Hepatocyte (in vitro differentiated cells): ENCODE results near the gene STK40. TPM values are rescaled to one million over a fixed set of nuclear protein-coding genes. Genes with fewer than 3 reads are reported as not detected.

ENCODE experiments used
- DNase-seq: peaks from one replicate; pipeline ENCODE4 v3.0.0-alpha.2; 2016; ENCODE audit warnings: low spot score
- H2AFZ ChIP-seq: fragments of 200-600 bp; sonication (generic); 2 replicates; pipeline ENCODE4 v1.6.0; 2016; ENCODE audit warnings: antibody characterized with exemption, mild to moderate bottlenecking
- H3K27ac ChIP-seq: fragments of 200-600 bp; sonication (generic); 2 replicates; pipeline ENCODE4 v1.5.1; 2016; ENCODE audit warnings: mild to moderate bottlenecking
- H3K27me3 ChIP-seq: fragments of 200-600 bp; sonication (generic); 2 replicates; pipeline ENCODE4 v1.6.1; 2016
- H3K36me3 ChIP-seq: fragments of 200-600 bp; sonication (generic); replicated peaks from 2 replicates; pipeline ENCODE4 v1.5.1; 2016; ENCODE audit warnings: low read depth; ENCODE audit not compliant: insufficient read depth
- H3K4me1 ChIP-seq: fragments of 200-600 bp; sonication (generic); 2 replicates; pipeline ENCODE4 v1.5.1; 2016; ENCODE audit warnings: mild to moderate bottlenecking, moderate library complexity; ENCODE audit not compliant: insufficient read depth
- H3K4me2 ChIP-seq: fragments of 200-600 bp; sonication (generic); 2 replicates; pipeline ENCODE4 v1.6.0; 2016
- H3K4me3 ChIP-seq: fragments of 200-600 bp; sonication (generic); 2 replicates; pipeline ENCODE4 v1.5.1; 2016; ENCODE audit warnings: mild to moderate bottlenecking
- H3K79me2 ChIP-seq: fragments of 200-600 bp; sonication (generic); 2 replicates; pipeline ENCODE4 v1.6.0; 2017; ENCODE audit warnings: mild to moderate bottlenecking
- H3K9me2 ChIP-seq: fragments of 200-600 bp; sonication (generic); replicated peaks from 2 replicates; pipeline ENCODE4 v1.6.0; 2017; ENCODE audit warnings: mild to moderate bottlenecking; ENCODE audit not compliant: insufficient read depth
- H3K9me3 ChIP-seq: fragments of 200-600 bp; sonication (generic); 2 replicates; pipeline ENCODE4 v1.5.1; 2016; ENCODE audit warnings: low read depth, mild to moderate bottlenecking
- H4K20me1 ChIP-seq: fragments of 200-600 bp; sonication (generic); 2 replicates; pipeline ENCODE4 v1.6.0; 2016; ENCODE audit warnings: mild to moderate bottlenecking; ENCODE audit not compliant: insufficient read depth, poor library complexity, severe bottlenecking
- CTCF ChIP-seq: fragments of 200-600 bp; sonication (generic); IDR thresholded peaks from 2 replicates; pipeline ENCODE4 v1.5.1; 2016; ENCODE audit warnings: antibody characterized with exemption, mild to moderate bottlenecking; ENCODE audit not compliant: poor library complexity
- EZH2 ChIP-seq: fragments of 200-600 bp; sonication (generic); IDR thresholded peaks from 2 replicates; pipeline ENCODE4 v1.6.1; 2016; ENCODE audit warnings: antibody characterized with exemption, mild to moderate bottlenecking, borderline replicate concordance
- EZH2phosphoT487 ChIP-seq: fragments of 200-600 bp; sonication (generic); IDR thresholded peaks from one replicate; pipeline ENCODE4 v1.6.1; 2018; ENCODE audit warnings: antibody characterized with exemption, mild to moderate bottlenecking, low read depth, moderate library complexity; ENCODE audit not compliant: unreplicated experiment, severe bottlenecking
- WGBS: methylation state at CpG from one replicate; pipeline ENCODE4 v1.1.6; 2016; ENCODE audit warnings: low lambda C conversion rate; ENCODE audit errors: missing lambda C conversion rate; 5-methylcytosine and 5-hydroxymethylcytosine counted together
- polyA plus RNA-seq: library from polyadenylated mRNA; unstranded; fragments of >200 nt; fragmentation: Nextera tagmentation; extraction: Ambion mirVana; gene quantifications from 2 replicates; pipeline ENCODE4 v1.2.1, GENCODE V29; 2016
- total RNA-seq: library from RNA; depleted of rRNA; stranded (reverse); fragments of >200 nt; gene quantifications from 2 replicates; pipeline ENCODE4 v1.2.3, GENCODE V29; 2014

STK40 gene
- total and polyA plus RNA-seq, 2 experiments from 2014 or later, result 30.7 to 56.3 TPM

GRCh38 chr1:36414384-36414783 is 28.7 kb upstream of the STK40 start:
- H3K9me2 ChIP-seq, result no peaks in the 10 kb centered on the region
- no peak overlapping the region for H3K4me3 ChIP-seq

GRCh38 chr1:36411674-36412648 is 26.2 kb upstream of the STK40 start:
- TF ChIP-seq EZH2phosphoT487 (no peak), EZH2 (no peak), CTCF (no peak)
- H3K4me3 ChIP-seq, result no peak overlapping the region
- no peaks in the 10 kb centered on the region for H3K9me2 ChIP-seq
- H3K27me3 ChIP-seq, result no peaks in the 10 kb centered on the region
- H3K4me2 ChIP-seq, result no peak overlapping the region
- H3K9me3 ChIP-seq, result no peaks in the 10 kb centered on the region
- H3K36me3 ChIP-seq, result no peaks in the 10 kb centered on the region
- no peaks in the 10 kb centered on the region for H4K20me1 ChIP-seq
- no peaks in the 10 kb centered on the region for H3K4me1 ChIP-seq
- WGBS, result 76% methylated on average over 11 of the region's 11 CpGs
- DNase-seq, result no peak
- H3K27ac ChIP-seq, result no peak overlapping the region
- H3K79me2 ChIP-seq, result no peaks in the 10 kb centered on the region
- no peak overlapping the region for H2AFZ ChIP-seq

More at GRCh38 chr1:36414384-36414783, 28.7 kb upstream of the STK40 start:
- 87% methylated on average over 4 of the region's 4 CpGs for WGBS
- Histone ChIP-seq H3K79me2 (no peaks in the 10 kb centered on the region), H3K4me2 (no peak overlapping the region), H3K9me3 (no peaks in the 10 kb centered on the region), H3K27me3 (no peaks in the 10 kb centered on the region), H3K36me3 (no peaks in the 10 kb centered on the region), H3K4me1 (no peaks in the 10 kb centered on the region), H2AFZ (no peak overlapping the region), H3K27ac (no peak overlapping the region), H4K20me1 (no peaks in the 10 kb centered on the region)
- TF ChIP-seq EZH2, result no peak
- no peak for TF ChIP-seq CTCF
- no peak for TF ChIP-seq EZH2phosphoT487
- no peak for DNase-seq

GRCh38 chr1:36408479-36408878 is 22.8 kb upstream of the STK40 start:
- WGBS, result 72% methylated on average over 2 of the region's 2 CpGs
- Histone ChIP-seq H3K4me3 (no peak overlapping the region), H2AFZ (no peak overlapping the region), H3K79me2 (peaks cover 5% of the 10 kb centered on the region), H4K20me1 (no peaks in the 10 kb centered on the region), H3K4me2 (no peak overlapping the region), H3K9me2 (no peaks in the 10 kb centered on the region), H3K27ac (no peak overlapping the region), H3K9me3 (no peaks in the 10 kb centered on the region), H3K27me3 (no peaks in the 10 kb centered on the region), H3K4me1 (no peaks in the 10 kb centered on the region), H3K36me3 (no peaks in the 10 kb centered on the region)
- DNase-seq, result no peak
- no peak for TF ChIP-seq EZH2
- TF ChIP-seq CTCF, result no peak
- no peak for TF ChIP-seq EZH2phosphoT487
